ENCODE data around the gene NMNAT3.

- TF ChIP-seq EZH2 (IDR thresholded peaks at IDR 0.05; ENCODE audit: low read length, unreplicated experiment) = no peak
- TF ChIP-seq, protein P1, sequence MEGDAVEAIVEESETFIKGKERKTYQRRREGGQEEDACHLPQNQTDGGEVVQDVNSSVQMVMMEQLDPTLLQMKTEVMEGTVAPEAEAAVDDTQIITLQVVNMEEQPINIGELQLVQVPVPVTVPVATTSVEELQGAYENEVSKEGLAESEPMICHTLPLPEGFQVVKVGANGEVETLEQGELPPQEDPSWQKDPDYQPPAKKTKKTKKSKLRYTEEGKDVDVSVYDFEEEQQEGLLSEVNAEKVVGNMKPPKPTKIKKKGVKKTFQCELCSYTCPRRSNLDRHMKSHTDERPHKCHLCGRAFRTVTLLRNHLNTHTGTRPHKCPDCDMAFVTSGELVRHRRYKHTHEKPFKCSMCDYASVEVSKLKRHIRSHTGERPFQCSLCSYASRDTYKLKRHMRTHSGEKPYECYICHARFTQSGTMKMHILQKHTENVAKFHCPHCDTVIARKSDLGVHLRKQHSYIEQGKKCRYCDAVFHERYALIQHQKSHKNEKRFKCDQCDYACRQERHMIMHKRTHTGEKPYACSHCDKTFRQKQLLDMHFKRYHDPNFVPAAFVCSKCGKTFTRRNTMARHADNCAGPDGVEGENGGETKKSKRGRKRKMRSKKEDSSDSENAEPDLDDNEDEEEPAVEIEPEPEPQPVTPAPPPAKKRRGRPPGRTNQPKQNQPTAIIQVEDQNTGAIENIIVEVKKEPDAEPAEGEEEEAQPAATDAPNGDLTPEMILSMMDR (conservative IDR thresholded peaks at IDR 0.05; ENCODE audit: low read depth, low read length) = no peak
Measured at GRCh38 chr3:139672884-139673283, 4.9 kb downstream of the NMNAT3 start.
